Karpas-422 (cell line): ENCODE measurements around the gene MUS81. TPM values are rescaled to one million over a fixed set of nuclear protein-coding genes. Genes with fewer than 3 reads are reported as not detected.
A peak's percentile ranks its signal among the peaks of the same experiment; 100 is the strongest.

Source experiments
- DNase-seq: peaks from one replicate; pipeline ENCODE4 v3.0.0-alpha.2; 2015
- H2AFZ ChIP-seq: fragments of 200-600 bp; sonication (generic); 2 replicates; pipeline ENCODE4 v1.6.1; 2014; ENCODE audit warnings: antibody characterized with exemption, low read length, mixed read lengths
- H3K27ac ChIP-seq: fragments of 200-600 bp; sonication (generic); 2 replicates; pipeline ENCODE4 v1.5.1; 2014; ENCODE audit warnings: mild to moderate bottlenecking, low read length, moderate library complexity
- H3K27me3 ChIP-seq: fragments of 200-600 bp; sonication (generic); 2 replicates; pipeline ENCODE4 v1.6.1; 2014; ENCODE audit warnings: low read length, mixed read lengths
- H3K36me3 ChIP-seq: fragments of 200-600 bp; sonication (generic); 2 replicates; pipeline ENCODE4 v1.6.1; 2014; ENCODE audit warnings: low read length, mixed read lengths; ENCODE audit not compliant: insufficient read depth
- H3K4me1 ChIP-seq: fragments of 200-600 bp; sonication (generic); 2 replicates; pipeline ENCODE4 v1.6.1; 2014; ENCODE audit warnings: mild to moderate bottlenecking, low read length, mixed read lengths
- H3K4me2 ChIP-seq: fragments of 200-600 bp; sonication (generic); 2 replicates; pipeline ENCODE4 v1.6.1; 2014; ENCODE audit warnings: low read length, low read depth, mild to moderate bottlenecking; ENCODE audit not compliant: poor library complexity, severe bottlenecking
- H3K4me3 ChIP-seq: fragments of 200-600 bp; sonication (generic); 2 replicates; pipeline ENCODE4 v1.5.1; 2014; ENCODE audit warnings: mild to moderate bottlenecking, antibody characterized with exemption, low read length, mixed read lengths
- H3K79me2 ChIP-seq: fragments of 200-600 bp; sonication (generic); 2 replicates; pipeline ENCODE4 v1.6.1; 2014; ENCODE audit warnings: mild to moderate bottlenecking, low read length, mixed read lengths
- H3K9ac ChIP-seq: fragments of 200-600 bp; sonication (generic); 2 replicates; pipeline ENCODE4 v1.6.0; 2014; ENCODE audit warnings: low read length
- H3K9me2 ChIP-seq: fragments of 200-600 bp; sonication (generic), shearing (Covaris generic); replicated peaks from 2 replicates; pipeline ENCODE4 v1.6.0; 2014; ENCODE audit warnings: mild to moderate bottlenecking, low read length, moderate library complexity; ENCODE audit not compliant: insufficient read depth
- H3K9me3 ChIP-seq: fragments of 300-700, 200-600 bp; sonication (generic); 2 replicates; pipeline ENCODE4 v1.6.1; 2014; ENCODE audit warnings: low read length, mixed read lengths
- H4K20me1 ChIP-seq: fragments of 200-600 bp; sonication (generic); 2 replicates; pipeline ENCODE4 v1.6.1; 2014; ENCODE audit warnings: mild to moderate bottlenecking, antibody characterized with exemption, low read length, low read depth; ENCODE audit not compliant: insufficient read depth
- total RNA-seq: library from RNA; depleted of rRNA; stranded (reverse); fragments of >200 nt; shearing (Covaris generic); gene quantifications from 2 replicates; pipeline ENCODE4 v1.2.3, GENCODE V29; 2014; ENCODE audit warnings: low replicate concordance

MUS81 gene
- total RNA-seq, 1 experiment from 2014 or later, result 41.3 TPM

GRCh38 chr11:65883058-65883761 lies 23.0 kb downstream of the MUS81 start:
- H3K9me2 ChIP-seq, result no peaks in the 10 kb centered on the region
- no peaks in the 10 kb centered on the region for H3K27me3 ChIP-seq
- H3K36me3 ChIP-seq, result peaks cover 25% of the 10 kb centered on the region
- no peak overlapping the region for H3K4me3 ChIP-seq
- H3K79me2 ChIP-seq, result peaks cover 21% of the 10 kb centered on the region
- H3K27ac ChIP-seq, result no peak overlapping the region
- no peak overlapping the region for H2AFZ ChIP-seq
- H3K4me1 ChIP-seq, result peaks cover 29% of the 10 kb centered on the region
- H3K4me2 ChIP-seq, result no peak overlapping the region
- DNase-seq, result no peak
- H3K9me3 ChIP-seq, result no peaks in the 10 kb centered on the region
- no peaks in the 10 kb centered on the region; the same call in 1 of the 2 replicates for H4K20me1 ChIP-seq
- H3K9ac ChIP-seq, result no peak overlapping the region

- Histone ChIP-seq H3K4me3 (no peak overlapping the region), H3K4me1 (peaks cover 35% of the 10 kb centered on the region), H4K20me1 (no peaks in the 10 kb centered on the region; the same call in 1 of the 2 replicates), H2AFZ (no peak overlapping the region), H3K9ac (no peak overlapping the region), H3K9me3 (no peaks in the 10 kb centered on the region), H3K27me3 (no peaks in the 10 kb centered on the region), H3K27ac (no peak overlapping the region), H3K36me3 (peaks cover 25% of the 10 kb centered on the region), H3K9me2 (no peaks in the 10 kb centered on the region), H3K79me2 (peaks cover 22% of the 10 kb centered on the region), H3K4me2 (no peak overlapping the region)
- DNase-seq, result no peak
Measured at GRCh38 chr11:65883786-65884715, 23.8 kb downstream of the MUS81 start.

DNA sequence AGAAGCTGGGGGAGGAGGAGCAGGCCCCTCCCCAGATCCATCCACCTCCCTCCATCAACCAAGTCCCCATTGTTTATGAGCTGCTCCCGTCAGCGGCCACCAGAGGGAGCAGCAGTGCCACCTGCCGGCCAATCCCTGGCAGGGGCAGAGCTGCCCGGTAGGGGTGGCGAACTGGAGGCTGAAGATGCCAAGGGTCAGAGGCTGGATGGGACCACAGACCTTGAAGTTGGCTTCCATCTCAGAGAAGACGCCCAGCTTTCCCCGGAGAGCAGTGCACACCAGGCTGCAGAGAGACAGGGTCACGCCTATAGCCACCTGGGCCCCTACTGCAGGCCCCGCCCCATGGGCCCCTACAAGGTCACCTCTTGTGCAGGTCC lies 24.5 kb downstream of the MUS81 start:
- no peaks in the 10 kb centered on the region; the same call in 1 of the 2 replicates for H4K20me1 ChIP-seq
- no peak overlapping the region for H3K4me2 ChIP-seq
- no peaks in the 10 kb centered on the region for H3K9me2 ChIP-seq
- no peak overlapping the region for H3K27ac ChIP-seq
- no peak overlapping the region for H3K4me3 ChIP-seq
- no peaks in the 10 kb centered on the region for H3K27me3 ChIP-seq
- H3K9me3 ChIP-seq, result no peaks in the 10 kb centered on the region
- H3K79me2 ChIP-seq, result peaks cover 22% of the 10 kb centered on the region
- peaks cover 25% of the 10 kb centered on the region for H3K36me3 ChIP-seq
- H3K4me1 ChIP-seq, result peaks cover 41% of the 10 kb centered on the region
- no peak overlapping the region; the same call in 1 of the 2 replicates for H3K9ac ChIP-seq
- H2AFZ ChIP-seq, result no peak overlapping the region
- peak; percentile 92 for DNase-seq

- Histone ChIP-seq H3K4me3 (no peak overlapping the region), H3K4me1 (peaks cover 47% of the 10 kb centered on the region), H4K20me1 (no peaks in the 10 kb centered on the region; the same call in 1 of the 2 replicates), H3K9ac (no peak overlapping the region; the same call in 1 of the 2 replicates), H3K36me3 (peaks cover 25% of the 10 kb centered on the region), H3K79me2 (peaks cover 22% of the 10 kb centered on the region), H3K27ac (no peak overlapping the region), H2AFZ (no peak overlapping the region), H3K27me3 (no peaks in the 10 kb centered on the region), H3K4me2 (no peak overlapping the region), H3K9me2 (no peaks in the 10 kb centered on the region), H3K9me3 (no peaks in the 10 kb centered on the region)
- DNase-seq, result peak; percentile 54
Measured at GRCh38 chr11:65885231-65885630, 25.0 kb downstream of the MUS81 start.

- Histone ChIP-seq H3K4me3 (no peak overlapping the region), H3K9me3 (no peaks in the 10 kb centered on the region), H3K79me2 (peaks cover 24% of the 10 kb centered on the region), H3K27me3 (no peaks in the 10 kb centered on the region), H3K4me1 (peaks cover 48% of the 10 kb centered on the region), H3K9ac (no peak overlapping the region; the same call in 1 of the 2 replicates), H2AFZ (no peak overlapping the region), H3K9me2 (no peaks in the 10 kb centered on the region), H4K20me1 (no peaks in the 10 kb centered on the region; the same call in 1 of the 2 replicates), H3K27ac (no peak overlapping the region), H3K36me3 (peaks cover 25% of the 10 kb centered on the region), H3K4me2 (peak overlapping the region; percentile 100)
- DNase-seq, result no peak
Measured at GRCh38 chr11:65885808-65886536, 25.7 kb downstream of the MUS81 start.

DNA sequence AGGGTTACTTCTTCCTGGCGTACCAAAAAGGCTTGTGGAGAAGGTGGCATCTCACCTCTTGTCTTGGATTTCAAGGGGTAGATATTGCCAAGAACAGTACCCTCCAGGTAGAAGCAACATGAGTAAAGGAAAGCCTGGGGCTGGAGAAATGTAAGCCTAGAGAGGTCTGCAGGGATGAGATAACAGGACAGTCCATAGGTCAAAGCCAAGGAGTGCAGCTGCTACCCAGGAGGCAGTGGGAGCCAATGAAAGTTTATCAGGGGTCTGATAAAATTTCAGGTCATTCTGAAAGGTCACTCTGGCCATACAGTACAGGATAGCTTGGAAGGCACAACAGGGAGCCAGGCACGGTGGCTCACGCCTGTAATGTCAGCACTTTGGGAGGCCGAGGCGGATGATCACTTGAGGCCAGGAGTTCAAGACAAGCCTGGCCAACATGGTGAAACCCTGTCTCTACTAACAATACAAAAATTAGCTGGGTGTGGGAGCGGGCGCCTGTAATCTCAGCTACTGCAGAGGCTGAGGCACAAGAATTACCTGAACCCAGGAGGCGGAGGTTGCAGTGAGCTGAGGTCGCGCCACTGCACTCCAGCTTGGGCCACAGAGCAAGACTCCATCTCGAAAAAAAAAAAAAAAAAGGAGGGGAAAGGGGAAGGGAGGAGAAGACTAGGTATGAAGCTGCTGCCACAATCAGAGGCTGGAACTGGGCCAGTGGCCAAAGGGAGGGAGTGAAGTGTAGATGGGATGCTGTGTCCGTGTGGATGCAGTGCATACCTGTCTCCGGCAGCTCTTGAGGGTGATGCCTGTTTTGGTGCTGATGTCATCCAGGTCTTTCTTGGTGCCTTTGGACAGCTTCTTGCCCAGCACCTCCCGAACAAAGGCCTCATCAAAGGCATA lies 26.8 kb downstream of the MUS81 start:
- Histone ChIP-seq H3K27me3 (no peaks in the 10 kb centered on the region), H3K79me2 (peaks cover 35% of the 10 kb centered on the region), H2AFZ (no peak overlapping the region), H4K20me1 (peaks cover 5% of the 10 kb centered on the region; the same call in 1 of the 2 replicates), H3K9ac (peak overlapping the region; percentile 94), H3K4me1 (peaks cover 54% of the 10 kb centered on the region), H3K9me2 (no peaks in the 10 kb centered on the region), H3K9me3 (no peaks in the 10 kb centered on the region), H3K4me3 (peak overlapping the region; percentile 95), H3K4me2 (peak overlapping the region; percentile 100), H3K27ac (peak overlapping the region; percentile 30; the same call in 1 of the 2 replicates), H3K36me3 (peaks cover 25% of the 10 kb centered on the region)
- no peak for DNase-seq

GRCh38 chr11:65887723-65888162 lies 27.5 kb downstream of the MUS81 start:
- Histone ChIP-seq H3K9me2 (no peaks in the 10 kb centered on the region), H3K9me3 (no peaks in the 10 kb centered on the region), H3K4me2 (peak overlapping the region; percentile 100), H2AFZ (peak overlapping the region; percentile 89; the same call in 1 of the 2 replicates), H4K20me1 (peaks cover 8% of the 10 kb centered on the region; the same call in 1 of the 2 replicates), H3K36me3 (peaks cover 25% of the 10 kb centered on the region), H3K4me3 (peak overlapping the region; percentile 95), H3K79me2 (peaks cover 35% of the 10 kb centered on the region), H3K27ac (peak overlapping the region; percentile 30; the same call in 1 of the 2 replicates), H3K9ac (peak overlapping the region; percentile 94), H3K27me3 (no peaks in the 10 kb centered on the region), H3K4me1 (peaks cover 61% of the 10 kb centered on the region)
- peak; percentile 68 for DNase-seq
